Large intestine (tissue), 3 donors: ENCODE results near the gene NXPE3. TPM values are rescaled to one million over a fixed set of nuclear protein-coding genes. Genes with fewer than 3 reads are reported as not detected.

Source experiments
- DNase-seq, 2 donors: peaks; one replicate each; pipeline versions ENCODE4 v3.0.0 to v3.0.0-alpha.2; 2013
- H3K27ac ChIP-seq: one replicate; pipeline ENCODE4 v1.5.1; 2013; ENCODE audit warnings: low read length
- H3K27me3 ChIP-seq: 2 replicates; pipeline ENCODE4 v1.6.1; 2013; ENCODE audit warnings: low read length; ENCODE audit not compliant: control insufficient read depth, insufficient read depth
- H3K36me3 ChIP-seq: 2 replicates; pipeline ENCODE4 v1.6.1; 2013; ENCODE audit warnings: low read length; ENCODE audit not compliant: control insufficient read depth, insufficient read depth
- H3K4me1 ChIP-seq: one replicate; pipeline ENCODE4 v1.6.1; 2013; ENCODE audit warnings: low read length; ENCODE audit not compliant: control insufficient read depth, insufficient read depth
- H3K4me3 ChIP-seq: one replicate; pipeline ENCODE4 v1.5.1; 2013; ENCODE audit warnings: low read length
- H3K9me3 ChIP-seq: one replicate; pipeline ENCODE4 v1.6.1; 2013; ENCODE audit warnings: mild to moderate bottlenecking, low read depth, low read length, moderate library complexity; ENCODE audit not compliant: control insufficient read depth
- WGBS: methylation state at CpG from one replicate; pipeline ENCODE4 v1.1.5; 2013; ENCODE audit warnings: low lambda C conversion rate; ENCODE audit not compliant: insufficient coverage; 5-methylcytosine and 5-hydroxymethylcytosine counted together
- polyA plus RNA-seq: library from polyadenylated mRNA; unstranded; fragments of 120-200 nt; gene quantifications from one replicate; pipeline ENCODE4 v1.2.1, GENCODE V29; 2013

Gene NXPE3
- polyA plus RNA-seq, 1 donor, result 4.3 TPM

DNA sequence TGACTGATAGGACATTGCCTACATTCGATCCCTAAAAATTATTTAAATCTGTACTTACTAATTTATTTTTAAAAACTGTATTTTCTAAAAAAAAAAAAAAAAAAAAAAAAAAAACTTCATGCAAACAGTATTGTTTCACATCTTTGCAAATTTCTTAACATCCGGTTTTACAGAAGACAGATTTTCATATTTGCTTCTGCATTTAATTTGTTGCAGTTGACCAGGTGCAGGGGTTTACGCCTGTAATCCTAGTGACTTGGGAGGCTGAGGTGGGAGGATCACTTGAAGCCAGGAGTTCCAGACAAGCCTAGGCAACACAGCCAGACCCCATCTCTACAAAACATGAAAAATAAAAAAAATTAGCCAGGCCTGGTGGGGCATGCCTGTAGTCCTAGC, 63.9 kb downstream of the NXPE3 start:
- DNase-seq, result no peak
- Histone ChIP-seq H3K4me1 (peaks cover 24% of the 10 kb centered on the region), H3K4me3 (no peak overlapping the region), H3K27ac (no peak overlapping the region), H3K27me3 (no peaks in the 10 kb centered on the region), H3K9me3 (peaks cover 3% of the 10 kb centered on the region), H3K36me3 (no peaks in the 10 kb centered on the region)
- 100% methylated on average over 1 of the region's 3 CpGs for WGBS

DNA sequence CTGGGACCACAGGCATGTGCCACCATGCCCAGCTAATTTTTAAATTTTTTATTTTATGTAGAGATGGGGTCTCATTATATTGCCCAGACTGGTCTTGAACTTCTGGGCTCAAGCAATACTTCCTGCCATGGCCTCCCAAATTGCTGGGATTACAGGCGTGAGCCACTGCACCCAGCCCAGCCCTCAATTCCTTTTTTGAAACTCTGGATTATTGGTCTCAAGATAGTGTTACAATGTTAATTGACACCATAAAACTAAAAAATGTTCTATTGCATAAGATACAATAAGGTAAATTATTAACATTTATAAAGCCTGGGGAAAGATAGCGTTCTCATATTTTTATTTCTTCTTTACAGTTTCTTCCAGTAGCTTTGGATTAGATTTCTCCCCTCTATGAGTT, 66.4 kb downstream of the NXPE3 start:
- DNase-seq, result peak in 1 of 2 donors; percentile 76
- no CpG with 5 or more reads among the region's 2 CpGs for WGBS
- Histone ChIP-seq H3K27me3 (no peaks in the 10 kb centered on the region), H3K4me1 (peaks cover 24% of the 10 kb centered on the region), H3K9me3 (peaks cover 3% of the 10 kb centered on the region), H3K36me3 (no peaks in the 10 kb centered on the region), H3K27ac (peak overlapping the region; percentile 98), H3K4me3 (no peak overlapping the region)

DNA sequence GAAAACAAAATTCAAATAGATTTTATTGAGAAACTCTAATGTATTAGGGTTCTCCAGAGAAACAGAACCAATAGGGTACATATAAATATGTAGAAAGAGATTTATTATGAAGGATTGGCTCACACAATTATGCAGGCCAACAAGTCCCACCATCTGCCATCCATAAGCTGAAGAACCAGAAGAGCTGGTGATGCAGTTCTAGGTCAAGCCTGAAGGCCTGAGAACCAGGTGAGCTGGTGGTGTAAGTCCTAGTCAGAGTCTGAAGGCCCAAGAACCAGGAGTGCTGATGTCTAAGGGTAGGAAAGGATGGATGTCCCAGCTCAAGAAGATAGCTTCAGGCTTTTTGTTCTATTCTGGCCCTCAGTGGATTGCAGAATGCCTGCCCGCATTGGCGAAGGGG, 67.7 kb downstream of the NXPE3 start:
- Histone ChIP-seq H3K27ac (peak overlapping the region; percentile 98), H3K4me3 (no peak overlapping the region)
- no CpG with 5 or more reads among the region's 2 CpGs for WGBS

DNA sequence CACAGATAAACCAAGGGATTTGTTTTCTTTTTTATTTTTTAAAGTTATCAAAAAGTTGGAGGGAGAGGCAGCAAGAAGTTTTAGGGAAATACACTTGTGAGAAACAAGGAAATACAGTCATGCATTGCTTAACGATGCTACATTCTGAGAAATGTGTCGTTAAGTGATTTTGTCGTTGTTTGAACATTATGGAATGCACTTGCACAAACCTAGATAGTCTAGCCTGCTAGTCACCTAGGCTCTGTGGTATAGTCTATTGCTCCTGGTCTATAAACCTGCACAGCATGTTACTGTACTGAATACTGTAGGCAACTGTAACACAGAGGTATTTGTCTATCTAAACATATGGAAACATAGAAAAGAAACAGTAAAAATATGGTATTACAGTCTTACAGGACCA, 68.3 kb downstream of the NXPE3 start:
- WGBS, result no CpG with 5 or more reads among the region's 3 CpGs

More for the DNA sequence above, 67.7 kb downstream of the NXPE3 start:
- peak in 1 of 2 donors; percentile 23 for DNase-seq
- peaks cover 2% of the 10 kb centered on the region for H3K36me3 ChIP-seq
- H3K27me3 ChIP-seq, result no peaks in the 10 kb centered on the region
- H3K9me3 ChIP-seq, result peaks cover 3% of the 10 kb centered on the region
- H3K4me1 ChIP-seq, result peaks cover 24% of the 10 kb centered on the region

DNA sequence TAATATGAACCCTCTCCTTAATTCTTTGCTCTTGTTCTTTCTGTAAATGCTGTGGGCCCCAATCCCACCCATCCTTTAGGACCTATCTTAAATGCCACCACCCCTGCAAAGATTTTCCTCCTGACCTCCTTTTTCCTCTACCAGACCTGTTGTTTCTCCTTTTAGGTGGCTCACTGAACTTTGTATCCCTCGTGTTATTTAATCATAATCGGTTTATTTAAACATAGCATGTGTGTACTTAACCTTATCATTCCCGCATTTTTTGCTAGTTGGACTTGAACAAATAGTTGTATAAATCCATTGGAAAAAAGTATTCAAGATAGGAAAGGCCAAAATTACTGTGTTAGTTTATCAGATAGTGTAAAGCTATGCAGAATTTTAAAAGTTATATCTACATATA, 69.3 kb downstream of the NXPE3 start:
- H3K4me3 ChIP-seq, result peak overlapping the region; percentile 64
- WGBS, result 0% methylated on average over 1 of the region's 3 CpGs
- H3K9me3 ChIP-seq, result no peaks in the 10 kb centered on the region
- peak; percentile 70 to 92 for DNase-seq
- peaks cover 30% of the 10 kb centered on the region for H3K4me1 ChIP-seq
- H3K27ac ChIP-seq, result peak overlapping the region; percentile 98
- peaks cover 16% of the 10 kb centered on the region for H3K36me3 ChIP-seq
- H3K27me3 ChIP-seq, result no peaks in the 10 kb centered on the region

More for the DNA sequence above, 68.3 kb downstream of the NXPE3 start:
- Histone ChIP-seq H3K4me3 (no peak overlapping the region), H3K27me3 (no peaks in the 10 kb centered on the region), H3K36me3 (peaks cover 8% of the 10 kb centered on the region), H3K9me3 (no peaks in the 10 kb centered on the region), H3K4me1 (peaks cover 24% of the 10 kb centered on the region), H3K27ac (peak overlapping the region; percentile 98)
- peak in 1 of 2 donors; percentile 65 for DNase-seq

DNA sequence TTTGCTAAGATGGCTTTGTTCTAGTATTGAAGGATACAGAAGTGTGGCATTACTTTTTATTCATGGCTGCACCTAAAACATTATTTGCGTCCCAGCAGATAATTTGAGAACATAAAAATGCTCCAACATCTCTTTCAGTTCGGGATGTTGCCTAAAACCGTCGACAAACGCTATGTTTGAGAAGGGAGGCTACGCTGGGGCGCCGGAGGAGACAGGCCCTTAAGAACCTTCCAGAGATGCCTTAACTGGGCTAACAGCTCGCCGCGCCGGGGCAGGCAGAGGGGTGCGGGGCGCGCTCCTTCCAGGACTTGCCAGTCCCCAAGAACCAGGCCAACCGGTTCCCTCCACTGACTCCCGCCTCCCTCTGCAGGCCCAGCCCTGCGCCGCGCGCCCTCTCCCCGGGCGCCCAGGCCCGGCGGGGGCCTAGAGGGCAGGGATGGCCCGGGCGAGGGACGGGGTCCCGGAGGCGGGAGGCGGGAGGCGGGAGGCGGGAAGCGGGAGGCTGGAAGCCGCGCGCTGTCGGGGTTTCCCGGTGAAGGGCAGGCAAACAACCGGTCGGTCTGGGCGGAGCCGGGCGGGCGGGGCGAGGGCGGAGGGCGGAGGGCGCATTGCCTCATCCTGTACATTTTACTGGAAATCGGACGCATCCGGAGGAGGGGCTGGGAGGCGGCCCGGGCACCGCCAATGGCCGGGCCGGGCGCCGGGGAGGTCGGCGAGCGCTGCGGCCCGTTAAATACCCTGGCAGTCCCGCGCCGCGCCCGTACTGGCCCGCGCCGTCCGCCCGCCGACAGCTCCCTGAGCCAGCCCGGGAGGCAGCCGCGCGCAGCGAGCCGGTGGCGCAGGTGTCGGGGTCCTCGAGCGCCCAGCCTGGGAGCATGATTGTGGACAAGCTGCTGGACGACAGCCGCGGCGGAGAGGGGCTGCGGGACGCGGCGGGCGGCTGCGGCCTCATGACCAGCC, 70.0 kb downstream of the NXPE3 start, which contains the start of gene NFKBIZ:
Gene NFKBIZ (plus strand): TSS at position 761 of the 960 bp plus-strand sequence. CDS start 115 bp downstream, at position 876.
- H3K4me1 ChIP-seq, result peaks cover 35% of the 10 kb centered on the region
- no CpG with 5 or more reads among the region's 95 CpGs for WGBS

DNA sequence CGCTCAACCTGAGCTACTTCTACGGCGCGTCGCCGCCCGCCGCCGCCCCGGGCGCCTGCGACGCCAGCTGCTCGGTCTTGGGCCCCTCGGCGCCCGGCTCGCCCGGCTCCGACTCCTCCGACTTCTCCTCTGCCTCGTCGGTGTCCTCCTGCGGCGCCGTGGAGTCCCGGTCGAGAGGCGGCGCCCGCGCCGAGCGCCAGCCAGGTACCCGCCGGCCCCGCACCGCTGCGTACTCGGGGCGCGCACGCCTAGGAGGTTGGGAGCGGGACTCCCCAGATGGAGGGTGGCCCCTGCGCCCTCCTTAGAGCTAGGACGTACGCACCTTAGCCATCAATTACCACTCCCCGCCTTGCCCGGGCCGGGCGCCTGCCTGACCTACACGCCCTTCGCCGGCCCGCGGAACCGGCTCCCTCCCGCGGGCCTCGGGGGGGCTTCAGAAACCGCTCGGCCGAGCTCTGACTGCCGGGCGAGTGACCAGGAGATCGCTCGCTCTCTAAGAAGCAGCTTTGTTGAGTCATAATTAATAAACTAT, 70.8 kb downstream of the NXPE3 start:
- Histone ChIP-seq H3K4me1 (peaks cover 35% of the 10 kb centered on the region), H3K27me3 (no peaks in the 10 kb centered on the region), H3K27ac (peak overlapping the region; percentile 96), H3K9me3 (no peaks in the 10 kb centered on the region), H3K36me3 (peaks cover 29% of the 10 kb centered on the region), H3K4me3 (peak overlapping the region; percentile 67)
- DNase-seq, result no peak
- WGBS, result no CpG with 5 or more reads among the region's 67 CpGs

More for the DNA sequence above, 70.0 kb downstream of the NXPE3 start, which contains the start of gene NFKBIZ:
- H3K27ac ChIP-seq, result peak within 1 kb of the TSS; percentile 98
- no peaks in the 10 kb centered on the region for H3K27me3 ChIP-seq
- H3K9me3 ChIP-seq, result no peaks in the 10 kb centered on the region
- peak; percentile 92 to 98 for DNase-seq
- H3K36me3 ChIP-seq, result peaks cover 23% of the 10 kb centered on the region
- H3K4me3 ChIP-seq, result peak within 1 kb of the TSS; percentile 67

DNA sequence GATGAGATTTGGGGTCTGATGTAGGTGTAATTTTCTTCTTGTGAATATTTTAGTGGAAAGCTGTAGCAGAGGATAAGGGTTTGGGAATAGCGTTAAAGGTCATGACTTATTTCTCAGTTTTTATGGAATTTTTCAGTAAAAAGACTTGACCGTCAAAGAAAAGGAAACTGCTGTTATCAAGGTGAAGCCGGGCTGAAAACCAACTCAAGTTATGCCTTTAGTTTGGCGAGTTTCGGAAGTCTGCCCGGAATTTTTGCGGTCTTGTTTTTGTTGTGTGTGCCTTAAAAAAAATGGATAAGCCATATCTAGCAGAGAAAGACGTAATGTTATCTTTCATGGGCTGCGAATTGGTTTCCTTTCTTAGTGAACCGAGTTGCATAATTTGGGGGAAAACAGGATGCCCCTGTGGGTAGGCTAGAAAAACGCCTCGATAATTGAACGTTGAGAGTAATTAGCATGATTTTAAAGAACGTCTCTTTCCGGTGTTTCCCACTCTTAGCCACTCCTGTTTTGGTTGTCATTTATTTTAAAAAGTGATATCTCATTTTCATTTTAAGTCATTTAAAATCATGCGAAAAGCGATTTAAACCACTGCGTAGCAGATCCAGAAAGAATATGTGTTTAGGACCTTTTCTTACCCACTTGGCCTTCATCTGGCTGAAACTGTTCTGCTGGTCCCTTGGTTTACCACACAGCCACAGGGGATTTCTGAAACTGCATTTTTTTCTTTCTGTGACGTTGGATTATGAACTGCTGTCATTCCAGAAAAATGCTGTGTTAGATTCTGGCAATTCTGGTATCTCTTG, 71.4 kb downstream of the NXPE3 start:
- peak in 1 of 2 donors; percentile 30 for DNase-seq
- Histone ChIP-seq H3K4me1 (peaks cover 41% of the 10 kb centered on the region), H3K27ac (peak overlapping the region; percentile 96), H3K27me3 (no peaks in the 10 kb centered on the region), H3K9me3 (no peaks in the 10 kb centered on the region), H3K4me3 (peak overlapping the region; percentile 67), H3K36me3 (peaks cover 36% of the 10 kb centered on the region)
- 10% methylated on average over 2 of the region's 19 CpGs for WGBS

DNA sequence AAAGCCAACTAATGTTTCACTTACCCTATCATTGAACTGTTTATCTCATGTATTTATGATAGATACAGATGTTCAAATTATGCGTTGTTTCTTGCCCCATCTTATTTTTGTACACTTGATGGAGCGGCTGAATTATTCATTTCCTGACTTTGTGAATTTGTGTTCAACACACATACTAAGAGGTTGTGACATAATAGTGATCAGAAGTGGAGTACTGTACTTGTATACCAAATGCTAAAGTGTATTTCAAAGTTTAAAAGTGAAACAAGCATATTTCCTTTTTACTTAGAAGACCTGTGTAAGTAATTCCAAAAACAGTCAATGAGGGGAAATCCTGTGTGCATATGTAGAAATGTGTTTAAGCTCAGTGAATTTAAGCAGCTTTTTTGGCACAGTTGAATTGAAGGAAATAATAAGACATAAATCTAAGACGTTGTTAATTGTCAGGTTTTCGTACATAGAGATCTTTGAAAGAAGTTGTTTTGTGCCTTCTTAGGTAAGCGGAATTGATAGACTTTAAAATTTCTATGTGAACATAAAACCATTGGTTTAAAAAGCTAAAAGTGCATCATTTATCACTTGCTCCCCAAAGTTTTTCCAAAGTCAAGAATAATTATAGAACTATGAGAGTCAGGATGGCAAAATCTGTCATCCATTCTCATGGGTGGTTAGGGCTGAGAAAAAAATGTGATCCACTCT, 72.2 kb downstream of the NXPE3 start:
- Histone ChIP-seq H3K27ac (peak overlapping the region; percentile 96), H3K27me3 (no peaks in the 10 kb centered on the region), H3K36me3 (peaks cover 43% of the 10 kb centered on the region), H3K4me3 (peak overlapping the region; percentile 67), H3K9me3 (no peaks in the 10 kb centered on the region), H3K4me1 (peaks cover 38% of the 10 kb centered on the region)
- DNase-seq, result peak in 1 of 2 donors; percentile 32
- 0% methylated on average over 3 of the region's 5 CpGs for WGBS
